GM19023 (cell line): ENCODE data around the gene S1PR3.
"Not testable (repeated sequence)": the region's sequence is repeated elsewhere in the genome, so short reads cannot be mapped to it uniquely, and the experiment has no call there.

Experiments used
- ATAC-seq: cut with Tn5 transposase; IDR thresholded peaks from one replicate; pipeline ENCODE4 v1.9.1; 2021; ENCODE audit warnings: mild to moderate bottlenecking, moderate library complexity; ENCODE audit not compliant: unreplicated experiment

Gene S1PR3

DNA sequence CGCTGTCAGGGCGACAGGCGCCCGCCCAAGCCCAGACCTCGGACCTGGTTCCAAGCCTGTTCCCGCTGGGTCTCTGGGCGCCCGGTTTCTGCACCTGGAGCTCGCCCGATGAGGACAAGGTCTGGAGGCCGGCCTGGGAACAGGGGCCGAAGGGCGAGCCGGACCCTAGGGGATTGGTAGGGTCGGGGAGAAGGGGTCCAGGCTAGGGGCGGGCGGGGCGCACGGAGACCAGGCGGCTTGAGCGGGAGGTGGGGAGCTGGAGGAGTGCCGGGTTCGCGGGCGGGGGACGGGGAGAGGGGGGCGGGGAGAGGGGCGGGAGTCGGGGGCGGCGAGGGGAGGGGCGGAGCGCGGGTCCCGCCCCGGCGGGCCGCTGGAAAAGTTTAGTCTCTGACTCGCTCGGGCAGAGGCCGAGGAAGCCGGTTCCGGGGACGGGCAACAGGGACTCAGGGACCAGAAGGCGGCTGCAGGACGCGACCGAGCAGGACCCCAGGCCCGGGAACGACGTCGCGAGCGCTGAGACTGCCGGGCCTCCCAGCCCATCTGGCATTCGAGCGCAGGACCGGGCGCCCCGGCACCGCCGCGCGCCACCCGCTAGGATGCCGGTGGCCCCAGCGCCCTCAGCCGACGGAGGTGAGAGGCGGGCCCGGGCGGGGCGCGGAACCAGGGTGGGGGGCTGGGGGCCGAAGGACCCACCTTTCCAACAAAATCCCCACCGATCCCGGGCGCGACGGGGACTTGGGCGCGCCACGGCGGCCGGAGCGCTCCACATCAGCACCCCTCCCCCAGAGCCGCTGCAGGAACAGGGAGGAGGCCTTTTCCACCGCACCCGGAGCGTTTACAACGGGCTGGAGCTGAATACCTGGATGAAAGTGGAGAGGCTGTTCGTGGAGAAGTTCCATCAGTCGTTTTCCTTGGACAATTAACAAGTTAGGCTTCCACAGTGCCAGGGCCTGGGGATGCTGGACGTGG lies at the start of gene S1PR3:
Gene S1PR3 (plus strand): TSS at position 403 of the 969 bp plus-strand sequence. CDS start 9,733 bp downstream, outside the sequence.
- ATAC-seq, result no peak

DNA sequence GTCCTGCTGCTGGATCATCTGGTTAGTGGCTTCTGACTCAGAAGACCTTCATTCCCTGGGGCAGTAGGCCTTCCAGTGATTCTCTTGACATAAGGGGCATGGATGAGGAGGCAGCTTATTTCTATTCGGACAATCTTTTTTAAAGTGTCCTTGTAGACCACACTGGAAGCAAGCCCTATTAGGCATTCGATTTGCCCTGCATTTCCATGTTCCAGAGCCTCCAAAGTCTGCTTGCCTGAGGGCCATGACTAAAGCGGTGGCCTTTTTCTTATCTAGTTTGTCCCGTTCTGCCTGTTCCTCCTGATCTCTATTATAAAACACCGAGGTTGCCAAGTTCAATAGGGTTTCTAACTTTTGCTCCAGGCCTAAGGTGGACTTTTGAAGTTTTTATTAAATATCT lies 49.7 kb upstream of the S1PR3 start:
- not testable (repeated sequence) for ATAC-seq

DNA sequence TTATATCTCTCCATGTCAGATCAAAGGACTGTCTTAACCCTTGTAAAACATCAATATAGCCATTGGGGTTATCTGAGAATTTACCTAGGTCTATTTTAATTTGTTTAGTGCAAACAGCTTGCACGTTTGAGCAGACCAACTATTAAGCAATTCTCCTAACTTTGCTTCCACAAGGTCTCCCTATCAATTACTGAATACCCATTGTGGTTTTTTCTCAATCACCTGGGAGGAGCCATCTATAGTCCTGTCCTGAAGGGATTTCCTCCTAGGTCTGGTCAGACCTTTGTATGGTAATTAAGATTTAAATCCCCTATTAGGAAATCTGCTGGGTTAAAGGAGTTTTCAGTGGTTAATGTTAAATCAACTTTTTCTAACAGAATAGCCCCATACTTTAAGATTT lies 48.9 kb upstream of the S1PR3 start:
- ATAC-seq, result no peak

DNA sequence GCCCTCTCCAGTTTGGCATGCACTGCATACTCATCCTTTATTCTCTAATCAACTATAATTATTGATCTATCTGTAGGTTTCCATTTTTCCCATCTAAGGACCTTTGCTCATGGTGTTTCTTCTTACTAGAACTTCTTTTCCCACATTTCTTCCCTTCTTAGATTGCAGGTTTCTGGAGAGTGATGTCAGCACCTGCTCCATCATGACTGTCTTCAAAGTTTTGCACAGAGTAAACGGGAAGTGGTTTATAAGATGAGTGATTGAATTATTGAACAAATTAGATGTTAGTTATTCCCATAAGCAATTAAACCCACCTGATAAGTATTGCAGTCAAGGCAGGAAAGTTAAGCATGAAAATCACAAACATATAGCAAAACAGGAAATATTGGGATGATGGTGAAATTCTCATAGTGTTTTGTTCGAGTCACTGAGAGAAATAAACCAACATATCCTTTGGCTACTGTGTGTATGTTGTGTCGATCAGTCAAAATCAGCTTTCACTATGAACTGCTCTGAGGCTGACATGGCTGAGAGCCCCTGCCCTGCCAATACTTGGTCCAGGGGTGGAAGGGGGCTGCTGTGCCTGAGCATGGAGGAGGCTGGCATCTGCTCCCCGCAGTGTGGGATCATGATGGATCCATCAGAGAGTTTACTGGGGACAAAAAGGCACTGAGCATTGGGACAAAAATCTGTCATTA lies 45.5 kb upstream of the S1PR3 start:
- no peak for ATAC-seq

DNA sequence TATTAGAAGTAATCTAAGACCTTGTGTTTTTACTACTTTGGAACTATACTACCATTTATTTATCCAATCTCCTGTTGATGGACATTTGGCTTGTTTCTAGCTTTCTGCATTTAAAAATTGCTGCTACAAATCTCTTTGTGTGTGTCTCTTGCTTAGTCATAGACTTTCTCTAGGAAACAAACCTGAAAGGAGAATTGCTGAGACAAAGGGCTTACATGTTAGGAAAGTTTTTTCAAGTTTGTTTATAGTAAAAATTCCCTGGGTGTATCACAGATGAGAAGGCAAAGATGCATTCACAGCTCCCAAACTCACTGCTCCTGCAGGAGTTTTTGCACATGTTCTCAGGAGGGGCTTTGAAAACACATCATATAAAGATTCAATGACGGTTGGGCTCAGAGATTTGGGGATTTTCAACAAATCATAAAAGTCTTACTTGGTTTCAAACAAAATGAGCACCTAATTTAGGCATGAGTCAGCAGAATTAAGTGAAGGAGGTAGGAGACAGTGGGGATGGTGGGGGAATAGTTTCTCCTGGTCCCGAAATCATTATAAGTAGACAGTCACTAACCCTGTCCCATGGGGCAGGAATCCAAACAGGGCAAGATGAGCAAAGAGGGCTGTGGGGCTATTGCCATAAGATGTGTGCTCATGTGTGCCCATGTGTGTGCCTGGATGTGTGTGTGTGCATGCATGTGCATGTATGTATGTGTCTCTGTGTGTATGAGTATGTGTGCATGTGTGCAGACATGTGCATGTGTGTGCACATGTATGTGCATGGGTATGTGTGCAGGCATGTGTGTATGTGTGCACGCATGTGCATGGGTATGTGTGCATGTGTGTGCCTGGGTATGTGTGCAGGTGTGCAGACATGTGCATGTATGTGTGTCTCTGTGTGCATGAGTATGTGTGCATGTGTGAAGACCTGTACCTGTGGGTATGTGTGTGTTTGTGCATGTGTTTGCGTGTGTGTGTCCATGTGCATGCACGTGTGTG lies 43.4 kb upstream of the S1PR3 start:
- ATAC-seq, result no peak

GRCh38 chr9:88949425-88949824 lies 41.8 kb upstream of the S1PR3 start:
- no peak for ATAC-seq

DNA sequence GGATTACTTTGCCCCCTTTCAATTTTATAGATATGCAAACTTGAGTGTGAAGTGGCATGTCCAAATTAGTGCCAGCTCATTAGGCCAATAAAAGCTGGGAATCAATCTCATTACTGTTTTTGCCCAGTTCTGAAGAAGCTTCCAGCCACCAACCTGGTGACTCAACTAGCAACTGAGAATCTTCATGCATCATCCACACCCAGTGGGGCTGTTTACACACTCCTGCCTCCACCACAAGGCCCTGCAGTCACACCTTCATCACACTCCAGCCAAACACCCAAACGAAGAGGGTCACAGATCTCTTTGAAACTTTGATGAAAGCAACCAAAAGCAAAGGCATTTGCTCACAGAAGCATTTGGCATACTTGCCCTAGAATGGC lies 41.3 kb upstream of the S1PR3 start:
- no peak for ATAC-seq

DNA sequence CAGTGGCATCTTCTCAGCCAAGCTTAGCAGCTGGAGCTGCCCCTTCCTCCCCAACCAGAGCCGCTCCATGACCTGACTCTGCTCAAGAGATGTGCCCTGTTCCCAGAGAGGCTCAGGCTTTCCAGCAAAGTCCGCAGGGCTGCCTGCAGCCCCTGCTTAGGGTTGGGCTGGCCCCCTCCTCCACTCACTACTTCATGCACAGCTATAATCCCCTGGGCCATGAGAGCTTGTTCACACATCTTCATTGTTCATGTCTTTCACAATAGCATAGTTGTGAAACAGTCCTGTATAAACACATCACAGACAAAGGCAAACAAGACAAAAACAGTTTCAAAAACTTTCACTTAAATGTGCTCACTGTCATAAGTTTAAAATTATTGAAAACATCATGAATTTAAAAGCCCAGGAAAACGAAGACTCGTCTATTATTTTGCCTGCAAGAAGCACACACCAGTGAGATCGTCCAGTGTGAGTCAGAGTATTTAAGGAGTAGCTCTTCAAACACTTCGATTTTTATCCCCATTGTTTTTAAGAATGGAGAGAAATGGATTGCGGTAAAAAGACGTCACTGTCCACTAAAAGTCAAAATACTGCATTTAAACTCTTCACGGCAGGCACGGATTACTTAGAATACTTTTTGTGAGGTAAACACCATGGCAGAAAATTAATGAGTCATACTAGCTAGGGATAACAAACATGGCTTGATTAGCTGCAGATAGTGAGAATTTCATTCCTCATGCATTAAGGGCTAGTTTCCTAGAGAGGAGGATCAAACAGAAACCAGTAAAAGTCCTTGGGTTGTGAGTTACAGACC lies 40.7 kb upstream of the S1PR3 start:
- ATAC-seq, result no peak

DNA sequence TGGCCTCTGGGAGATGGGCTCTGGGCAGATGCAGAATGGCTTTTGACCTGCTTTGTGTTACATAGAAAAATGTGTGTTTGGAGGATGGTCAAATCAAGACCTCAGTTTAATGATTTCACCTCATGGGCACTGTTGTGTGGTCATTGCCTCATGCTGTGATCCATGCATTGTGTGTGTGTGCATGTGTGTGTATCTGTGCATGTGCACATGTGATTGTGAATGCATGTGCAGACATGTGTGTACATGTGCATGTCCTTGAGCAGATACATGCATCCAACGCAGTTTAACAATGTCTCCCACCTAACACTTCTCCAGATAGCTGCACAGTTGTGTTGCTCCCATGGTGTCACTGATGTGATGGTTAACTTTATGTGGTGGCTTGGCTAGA lies 40.1 kb upstream of the S1PR3 start:
- no peak for ATAC-seq

DNA sequence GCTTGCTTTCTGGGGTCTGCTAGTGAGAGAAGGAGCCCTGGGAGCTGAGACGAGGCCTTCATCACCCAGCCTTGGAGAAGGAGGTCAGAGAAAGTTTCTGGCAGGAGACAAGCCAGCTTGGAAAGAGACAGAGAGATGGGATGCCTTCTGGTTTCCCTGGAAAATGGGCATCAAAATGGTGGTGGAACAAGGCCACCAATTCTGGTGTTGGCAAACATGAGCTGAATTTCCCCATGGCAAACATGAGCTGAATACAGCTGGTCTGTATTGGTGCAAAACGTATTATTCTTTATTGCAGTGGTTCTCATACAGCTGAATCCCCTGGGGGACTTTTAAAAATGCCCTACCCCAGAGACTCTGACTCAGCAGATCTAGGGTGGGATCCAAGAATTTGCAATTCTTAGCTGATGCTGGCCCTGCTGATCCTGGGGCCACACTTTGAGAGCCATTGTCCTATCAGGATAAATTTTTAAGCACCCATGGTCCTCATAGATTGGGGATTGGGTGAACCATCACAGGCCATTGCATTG lies 39.1 kb upstream of the S1PR3 start:
- no peak for ATAC-seq

DNA sequence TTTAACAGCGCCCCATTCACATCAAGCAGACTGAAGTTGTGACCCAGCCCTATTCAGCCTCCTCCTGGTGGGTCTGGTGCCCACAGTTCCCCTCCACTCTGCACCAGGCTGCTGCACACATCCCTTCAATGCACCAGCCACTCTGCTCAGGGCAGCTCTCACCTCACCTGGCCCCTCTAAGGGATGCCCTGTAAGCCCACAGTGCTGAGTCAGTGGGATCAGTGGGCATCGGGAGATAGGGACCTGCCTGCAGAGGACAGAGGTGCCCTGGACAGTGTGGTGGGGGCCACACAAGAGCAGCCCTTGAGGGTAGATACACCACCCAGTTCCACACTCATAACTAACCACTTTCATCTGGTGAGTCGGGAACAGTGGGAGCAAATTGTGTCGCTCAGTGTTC lies 38.3 kb upstream of the S1PR3 start:
- no peak for ATAC-seq

DNA sequence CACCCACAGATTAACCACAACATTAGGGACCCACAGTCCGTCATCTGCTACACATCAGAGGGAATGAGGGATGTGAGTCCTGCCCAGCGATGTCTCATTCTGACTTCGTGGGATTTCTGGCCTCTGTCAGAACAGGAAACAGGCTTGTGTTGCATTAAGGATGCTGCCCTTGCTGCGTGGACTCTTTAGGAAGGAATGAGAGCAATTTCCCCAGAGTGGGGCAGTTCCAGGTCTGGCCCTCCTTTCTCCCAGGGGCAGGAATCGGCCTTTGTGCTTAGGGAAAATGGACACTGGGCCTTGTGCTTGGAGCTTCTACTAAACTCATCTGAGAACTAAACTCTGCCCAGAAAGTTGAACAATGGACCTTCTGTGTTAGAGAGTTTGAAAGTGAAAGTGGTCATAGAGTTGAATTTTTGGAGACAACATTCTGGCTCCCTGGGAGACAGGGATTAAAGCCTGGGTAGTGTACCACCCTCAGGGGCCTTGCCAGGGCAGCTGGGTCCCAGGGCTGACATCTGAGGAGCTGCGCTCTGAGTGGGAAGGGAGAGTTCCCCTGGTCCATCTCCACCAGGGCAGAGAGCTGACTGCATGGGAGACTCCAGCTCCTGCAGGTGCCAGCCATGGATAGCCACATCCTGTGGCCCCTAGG lies 37.8 kb upstream of the S1PR3 start:
- no peak for ATAC-seq

DNA sequence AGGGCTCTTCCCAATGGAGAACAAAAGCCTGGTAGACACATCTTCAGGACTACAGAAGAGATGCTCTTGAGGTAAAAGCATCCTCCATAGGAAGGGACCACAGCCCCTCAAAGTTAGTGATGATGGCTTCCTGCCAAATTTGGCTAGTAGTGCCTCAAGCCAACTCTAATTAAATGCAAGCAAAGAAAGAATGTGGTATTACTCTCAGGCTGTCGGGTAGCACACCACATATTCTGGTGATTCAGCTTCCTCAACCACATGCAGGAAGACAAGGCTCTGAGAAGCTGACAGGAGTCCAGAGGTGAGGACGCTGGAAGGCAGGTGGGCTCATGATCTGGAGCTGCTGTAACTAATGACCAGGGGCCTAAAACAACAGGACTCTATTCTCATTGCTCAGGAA lies 37.2 kb upstream of the S1PR3 start:
- no peak for ATAC-seq

DNA sequence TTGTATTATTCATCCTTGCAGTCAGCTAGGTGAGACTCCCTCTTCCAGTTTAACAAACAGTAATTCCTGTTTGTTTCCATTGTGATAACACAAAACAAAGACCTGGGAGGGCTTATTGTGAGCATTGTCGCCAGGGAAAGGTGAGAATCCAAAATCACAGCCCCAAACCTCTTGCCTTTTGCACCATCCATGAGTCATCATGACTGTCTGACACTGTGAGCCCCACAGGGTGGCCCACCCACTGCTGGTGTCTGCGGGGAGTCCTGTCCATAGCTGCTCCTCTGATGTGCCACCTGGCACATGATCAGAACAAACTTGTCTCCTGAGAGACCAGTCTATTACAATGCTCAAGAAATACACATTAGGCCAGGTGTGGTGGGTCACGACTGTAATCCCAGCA lies 33.7 kb upstream of the S1PR3 start:
- ATAC-seq, result no peak

DNA sequence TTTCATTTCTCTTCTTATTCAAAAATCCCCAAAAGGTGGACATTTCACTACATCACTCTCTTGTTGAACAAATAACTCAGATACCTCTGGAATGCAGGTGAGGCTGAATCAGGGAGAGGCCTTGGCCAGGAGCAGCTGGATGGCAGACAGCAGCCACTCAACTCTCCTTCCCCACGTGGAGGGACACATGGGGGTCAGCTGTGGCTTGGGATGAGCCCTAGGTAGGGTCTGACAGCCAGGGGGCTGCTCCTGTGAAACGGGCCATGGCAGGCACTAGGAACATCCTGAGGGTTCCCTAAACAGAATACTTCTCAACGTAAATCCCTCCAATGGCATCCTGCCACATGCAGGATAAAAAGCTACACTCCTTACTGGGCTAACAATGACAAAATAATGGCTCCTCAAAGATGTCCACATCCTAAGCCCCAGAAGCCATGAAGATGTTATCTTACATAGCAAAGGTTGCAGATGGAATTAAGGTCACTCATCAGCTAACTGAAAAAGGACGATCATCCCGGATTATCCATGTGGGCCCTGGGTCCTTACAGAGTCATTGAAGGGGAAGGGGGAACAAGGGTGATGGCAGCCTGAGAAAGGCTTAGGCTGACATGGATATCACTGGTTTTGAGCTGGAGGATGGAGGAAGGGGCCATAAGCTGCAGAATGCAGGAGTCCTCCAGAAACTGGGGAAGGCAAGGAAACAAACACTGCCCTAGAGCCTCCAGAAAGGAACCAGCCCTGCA lies 31.4 kb upstream of the S1PR3 start:
- ATAC-seq, result no peak

DNA sequence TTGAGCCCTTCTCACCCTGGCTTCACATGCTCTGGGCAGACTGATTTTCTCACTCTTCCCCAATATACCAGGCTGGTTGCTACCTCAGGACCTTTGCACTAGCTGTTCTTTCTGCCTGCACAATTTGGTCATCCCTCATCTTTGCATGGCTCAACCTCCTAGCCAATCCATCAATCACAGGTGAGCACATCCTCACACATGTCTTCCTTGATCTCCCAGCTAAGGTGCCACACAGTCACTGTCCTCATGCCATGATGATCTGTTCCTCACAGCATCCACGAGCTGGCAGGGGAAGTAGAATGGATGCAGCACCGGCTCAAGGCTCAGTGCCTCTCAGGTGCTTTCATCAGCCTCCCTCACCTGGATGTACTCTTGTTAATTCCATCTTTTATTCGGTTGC lies 30.6 kb upstream of the S1PR3 start:
- no peak for ATAC-seq

DNA sequence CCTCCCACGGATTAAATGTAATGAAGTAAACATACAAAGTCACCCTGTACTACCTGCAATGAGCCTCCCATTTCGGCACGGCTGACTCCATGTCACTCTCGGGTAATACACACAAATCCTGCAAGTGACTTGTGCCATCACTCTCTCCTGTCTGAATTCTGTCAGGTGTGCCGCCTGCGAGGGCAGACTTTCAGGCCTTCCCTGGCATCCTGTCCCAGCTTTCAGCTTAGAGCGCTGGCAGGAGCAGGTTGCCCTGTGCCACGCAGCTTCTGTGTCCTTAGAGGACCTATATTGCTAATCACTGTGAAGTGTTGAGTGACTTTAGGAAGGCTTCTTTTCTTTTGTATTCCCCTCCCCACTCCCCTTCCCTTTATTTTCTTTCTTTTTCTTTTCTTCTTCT lies 25.8 kb upstream of the S1PR3 start:
- ATAC-seq, result no peak

- ATAC-seq, result no peak
Measured at GRCh38 chr9:88966894-88967676, 24.2 kb upstream of the S1PR3 start.
